ENCODE measurements around the gene ATP6V1F.

Gene ATP6V1F

GRCh38 chr7:128892521-128893250 lies 30.0 kb downstream of the ATP6V1F start:
- Histone ChIP-seq H3K27me3 (ENCODE audit: insufficient read depth, insufficient read length) (no peaks in the 10 kb centered on the region), H3K9me3 (ENCODE audit: insufficient read depth, low read length) (no peaks in the 10 kb centered on the region), H3K4me3 (ENCODE audit: insufficient read length, low read depth) (no peak overlapping the region), H3K9ac (ENCODE audit: insufficient read length, low read depth) (no peak overlapping the region), H3K36me3 (ENCODE audit: insufficient read depth, insufficient read length, low read length) (peaks cover 2% of the 10 kb centered on the region), H3K4me1 (ENCODE audit: insufficient read depth, insufficient read length) (peaks cover 11% of the 10 kb centered on the region)
- TF ChIP-seq ZNF274 (IDR thresholded peaks at IDR 0.05; ENCODE audit: low read depth, low read length), result no peak
- no peak for DNase-seq (ENCODE audit: low read depth, low spot score)

- Histone ChIP-seq H3K27me3 (ENCODE audit: insufficient read depth, insufficient read length) (no peaks in the 10 kb centered on the region), H3K9me3 (ENCODE audit: insufficient read depth, low read length) (no peaks in the 10 kb centered on the region), H3K4me1 (ENCODE audit: insufficient read depth, insufficient read length) (peaks cover 3% of the 10 kb centered on the region), H3K9ac (ENCODE audit: insufficient read length, low read depth) (no peak overlapping the region), H3K36me3 (ENCODE audit: insufficient read depth, insufficient read length, low read length) (peaks cover 2% of the 10 kb centered on the region), H3K4me3 (ENCODE audit: insufficient read length, low read depth) (no peak overlapping the region)
- TF ChIP-seq ZNF274 (IDR thresholded peaks at IDR 0.05; ENCODE audit: low read depth, low read length) (no peak), SUZ12 (IDR thresholded peaks at IDR 0.05; ENCODE audit: extremely low read depth, insufficient read depth, insufficient read length) (no peak), YY1 (IDR thresholded peaks at IDR 0.05; ENCODE audit: insufficient read depth, insufficient read length) (no peak)
- DNase-seq (ENCODE audit: low read depth, low spot score), result no peak
These were observed 30.8 kb downstream of the ATP6V1F start for GRCh38 chr7:128893251-128894100.

GRCh38 chr7:128894101-128894440 lies 31.4 kb downstream of the ATP6V1F start:
- Histone ChIP-seq H3K9me3 (ENCODE audit: insufficient read depth, low read length) (0 out of 2 replicates have a peak, but pooled peaks cover 1% of the 10 kb centered on the region), H3K4me3 (ENCODE audit: insufficient read length, low read depth) (no peak overlapping the region), H3K36me3 (ENCODE audit: insufficient read depth, insufficient read length, low read length) (peaks cover 2% of the 10 kb centered on the region), H3K9ac (ENCODE audit: insufficient read length, low read depth) (no peak overlapping the region), H3K4me1 (ENCODE audit: insufficient read depth, insufficient read length) (no peaks in the 10 kb centered on the region), H3K27me3 (ENCODE audit: insufficient read depth, insufficient read length) (no peaks in the 10 kb centered on the region)
- TF ChIP-seq SUZ12 (IDR thresholded peaks at IDR 0.05; ENCODE audit: extremely low read depth, insufficient read depth, insufficient read length), result no peak
- no peak for TF ChIP-seq ZNF274 (IDR thresholded peaks at IDR 0.05; ENCODE audit: low read depth, low read length)
- TF ChIP-seq YY1 (IDR thresholded peaks at IDR 0.05; ENCODE audit: insufficient read depth, insufficient read length), result no peak
- no peak for DNase-seq (ENCODE audit: low read depth, low spot score)

GRCh38 chr7:128895320-128895719 lies 32.7 kb downstream of the ATP6V1F start:
- H3K27me3 ChIP-seq (ENCODE audit: insufficient read depth, insufficient read length), result no peaks in the 10 kb centered on the region
- H3K36me3 ChIP-seq (ENCODE audit: insufficient read depth, insufficient read length, low read length), result peaks cover 2% of the 10 kb centered on the region
- no peaks in the 10 kb centered on the region for H3K4me1 ChIP-seq (ENCODE audit: insufficient read depth, insufficient read length)
- no peak for DNase-seq (ENCODE audit: low read depth, low spot score)
- no peak for TF ChIP-seq YY1 (IDR thresholded peaks at IDR 0.05; ENCODE audit: insufficient read depth, insufficient read length)
- H3K4me3 ChIP-seq (ENCODE audit: insufficient read length, low read depth), result no peak overlapping the region
- no peak overlapping the region for H3K9ac ChIP-seq (ENCODE audit: insufficient read length, low read depth)
- H3K9me3 ChIP-seq (ENCODE audit: insufficient read depth, low read length), result peaks cover 14% of the 10 kb centered on the region

- TF ChIP-seq YY1 (IDR thresholded peaks at IDR 0.05; ENCODE audit: insufficient read depth, insufficient read length) (no peak), ZNF274 (IDR thresholded peaks at IDR 0.05; ENCODE audit: low read depth, low read length) (no peak), SUZ12 (IDR thresholded peaks at IDR 0.05; ENCODE audit: extremely low read depth, insufficient read depth, insufficient read length) (no peak)
- no peak for DNase-seq (ENCODE audit: low read depth, low spot score)
- Histone ChIP-seq H3K4me3 (ENCODE audit: insufficient read length, low read depth) (no peak overlapping the region), H3K4me1 (ENCODE audit: insufficient read depth, insufficient read length) (peaks cover 6% of the 10 kb centered on the region), H3K9ac (ENCODE audit: insufficient read length, low read depth) (no peak overlapping the region), H3K9me3 (ENCODE audit: insufficient read depth, low read length) (peaks cover 16% of the 10 kb centered on the region), H3K27me3 (ENCODE audit: insufficient read depth, insufficient read length) (no peaks in the 10 kb centered on the region), H3K36me3 (ENCODE audit: insufficient read depth, insufficient read length, low read length) (peaks cover 13% of the 10 kb centered on the region)
These were observed 36.7 kb downstream of the ATP6V1F start for GRCh38 chr7:128899392-128899791.

GRCh38 chr7:128900237-128900636 lies 37.6 kb downstream of the ATP6V1F start:
- no peak for TF ChIP-seq YY1 (IDR thresholded peaks at IDR 0.05; ENCODE audit: insufficient read depth, insufficient read length)
- TF ChIP-seq SUZ12 (IDR thresholded peaks at IDR 0.05; ENCODE audit: extremely low read depth, insufficient read depth, insufficient read length), result no peak
- TF ChIP-seq ZNF274 (IDR thresholded peaks at IDR 0.05; ENCODE audit: low read depth, low read length), result no peak
- Histone ChIP-seq H3K36me3 (ENCODE audit: insufficient read depth, insufficient read length, low read length) (peaks cover 13% of the 10 kb centered on the region), H3K9ac (ENCODE audit: insufficient read length, low read depth) (no peak overlapping the region), H3K27me3 (ENCODE audit: insufficient read depth, insufficient read length) (no peaks in the 10 kb centered on the region), H3K4me3 (ENCODE audit: insufficient read length, low read depth) (no peak overlapping the region), H3K9me3 (ENCODE audit: insufficient read depth, low read length) (peaks cover 16% of the 10 kb centered on the region), H3K4me1 (ENCODE audit: insufficient read depth, insufficient read length) (peaks cover 6% of the 10 kb centered on the region)
- no peak for DNase-seq (ENCODE audit: low read depth, low spot score)

GRCh38 chr7:128902761-128903585 lies 40.3 kb downstream of the ATP6V1F start:
- no peak overlapping the region for H3K4me3 ChIP-seq (ENCODE audit: insufficient read length, low read depth)
- no peak for DNase-seq (ENCODE audit: low read depth, low spot score)
- H3K9me3 ChIP-seq (ENCODE audit: insufficient read depth, low read length), result peaks cover 16% of the 10 kb centered on the region
- no peaks in the 10 kb centered on the region for H3K27me3 ChIP-seq (ENCODE audit: insufficient read depth, insufficient read length)
- peaks cover 6% of the 10 kb centered on the region for H3K4me1 ChIP-seq (ENCODE audit: insufficient read depth, insufficient read length)
- no peak overlapping the region for H3K9ac ChIP-seq (ENCODE audit: insufficient read length, low read depth)
- TF ChIP-seq SUZ12 (IDR thresholded peaks at IDR 0.05; ENCODE audit: extremely low read depth, insufficient read depth, insufficient read length) (no peak), YY1 (IDR thresholded peaks at IDR 0.05; ENCODE audit: insufficient read depth, insufficient read length) (no peak)
- H3K36me3 ChIP-seq (ENCODE audit: insufficient read depth, insufficient read length, low read length), result peaks cover 27% of the 10 kb centered on the region
